GM12878 (cell line): Measurements from ENCODE around the gene SH2D6. TPM values are rescaled to one million over a fixed set of nuclear protein-coding genes. Genes with fewer than 3 reads are reported as not detected.

Experiments
- ATAC-seq: fragments of 200-7000 bp; cut with Tn5 transposase; 3 replicates; pipeline ENCODE4 v1.9.1; 2020; ENCODE audit warnings: mild to moderate bottlenecking, moderate library complexity
- BruUV-seq: library from RNA; stranded (reverse); fragments of 400-500 nt; replicated peaks from 2 replicates; lab custom pipeline; 2021; lab: Mats Ljungman, UMichigan
- CTCF ChIA-PET: fragments of 300-600 bp; sonication (Branson Sonifier 250); formaldehyde crosslinking; extraction: SDS; loops from one replicate; lab custom pipeline; 2021; ENCODE audit warnings: inconsistent platforms; lab: Yijun Ruan, JAX
- POLR2A ChIA-PET: fragments of 350-600 bp; formaldehyde crosslinking; extraction: SDS; loops from one replicate; lab custom pipeline; 2021; ENCODE audit warnings: inconsistent platforms; lab: Charles Lee
- RAD21 ChIA-PET: fragments of 300-600 bp; sonication (Branson Sonifier 250); formaldehyde crosslinking; loops from one replicate; lab custom pipeline; 2023; ENCODE audit warnings: antibody characterized with exemption; ENCODE audit not compliant: unreplicated experiment; lab: Charles Lee
- SMC1A ChIA-PET: fragments of 300-600 bp; sonication (Branson Sonifier 250); formaldehyde crosslinking; loops from one replicate; lab custom pipeline; 2023; ENCODE audit not compliant: unreplicated experiment, uncharacterized antibody; lab: Charles Lee
- DNase-seq: peaks from one replicate; pipeline ENCODE4 v3.0.0-alpha.2; 2011; ENCODE audit warnings: low read depth, low spot score
- FAIRE-seq: peaks from 3 replicates; lab custom pipeline; 2011; peaks lifted over from hg19 to GRCh38; lab: Jason Lieb, UNC
- H2AFZ ChIP-seq: 2 replicates; pipeline ENCODE4 v1.6.0; 2011; ENCODE audit warnings: low read depth, low read length, control low read depth; ENCODE audit not compliant: control insufficient read depth
- H3K27ac ChIP-seq: 2 replicates; pipeline ENCODE4 v1.5.1; 2011; ENCODE audit warnings: control low read depth; ENCODE audit not compliant: control insufficient read depth, insufficient read depth
- H3K27me3 ChIP-seq, 2 experiments: replicated peaks in 1 of 2; 2 replicates each; pipeline versions ENCODE4 v1.6.0 to v1.6.1; 2011; ENCODE audit warnings: low read length in 1 of 2; ENCODE audit not compliant: control insufficient read depth in 2 of 2, insufficient read depth in 2 of 2
- H3K36me3 ChIP-seq, 2 experiments: 2 replicates each; pipeline ENCODE4 v1.5.1; 2011; ENCODE audit warnings: low read length in 1 of 2; ENCODE audit not compliant: control insufficient read depth in 2 of 2, insufficient read depth in 2 of 2
- H3K4me1 ChIP-seq: 2 replicates; pipeline ENCODE4 v1.6.1; 2011; ENCODE audit warnings: mild to moderate bottlenecking, low read length, moderate library complexity, mixed read lengths; ENCODE audit not compliant: control insufficient read depth, insufficient read depth
- H3K4me2 ChIP-seq: 2 replicates; pipeline ENCODE4 v1.6.0; 2011; ENCODE audit warnings: control low read depth; ENCODE audit not compliant: control insufficient read depth, insufficient read depth
- H3K4me3 ChIP-seq: fragments of 200-600 bp; sonication (generic); 2 replicates; pipeline ENCODE4 v1.5.1; 2016
- H3K79me2 ChIP-seq: 2 replicates; pipeline ENCODE4 v1.6.0; 2011; ENCODE audit warnings: low read length; ENCODE audit not compliant: control insufficient read depth, insufficient read depth
- H3K9ac ChIP-seq: 2 replicates; pipeline ENCODE4 v1.8.0; 2011; ENCODE audit warnings: low read length, control low read depth, mixed read lengths; ENCODE audit not compliant: control insufficient read depth, insufficient read depth
- H3K9me3 ChIP-seq: replicated peaks from 3 replicates; pipeline ENCODE4 v1.5.1; 2011; ENCODE audit warnings: mild to moderate bottlenecking, low read length; ENCODE audit not compliant: control insufficient read depth, insufficient read depth
- H4K20me1 ChIP-seq: 2 replicates; pipeline ENCODE4 v1.6.0; 2011; ENCODE audit not compliant: control insufficient read depth, insufficient read depth
- NR2C1 ChIP-seq: fragments of 450-650 bp; IDR thresholded peaks from 2 replicates; pipeline ENCODE4 v1.6.1; 2017; ENCODE audit warnings: antibody characterized with exemption, mild to moderate bottlenecking, moderate library complexity
- RBBP5 ChIP-seq: fragments of 200-600 bp; sonication (generic); conservative IDR thresholded peaks from 2 replicates; pipeline ENCODE4 v1.6.1; 2016
- TAF1 ChIP-seq: IDR thresholded peaks from 2 replicates; pipeline ENCODE4 v1.6.1; 2011; ENCODE audit warnings: mild to moderate bottlenecking, low read depth, low read length, borderline replicate concordance
- TARDBP ChIP-seq: IDR thresholded peaks from 2 replicates; pipeline ENCODE4 v1.6.1; 2016; ENCODE audit warnings: borderline replicate concordance
- ZBTB33 ChIP-seq: fragments of 450-650 bp; IDR thresholded peaks from 2 replicates; pipeline ENCODE4 v1.6.1; 2017; ENCODE audit warnings: mild to moderate bottlenecking
- ZNF274 ChIP-seq: IDR thresholded peaks from one replicate; pipeline ENCODE4 v1.8.0; 2011; ENCODE audit not compliant: insufficient read length, insufficient read depth
- WGBS: methylation state at CpG from one replicate; pipeline ENCODE4 v1.1.6; 2016; ENCODE audit warnings: low lambda C conversion rate; ENCODE audit not compliant: insufficient replicate concordance, insufficient coverage; ENCODE audit errors: missing lambda C conversion rate; 5-methylcytosine and 5-hydroxymethylcytosine counted together
- in situ Hi-C: fragments of 300-500 bp; cut with MboI; formaldehyde crosslinking; loops from 9 replicates; pipeline ENCODE4 v1.14.3; 2018; ENCODE audit warnings: mixed read lengths
- intact Hi-C: fragments of 100-400 bp; cut with micrococcal nuclease; formaldehyde crosslinking; loops from one replicate; pipeline ENCODE4 v1.14.2; 2022; ENCODE audit not compliant: unreplicated experiment
- polyA plus RNA-seq, 11 experiments: library from polyadenylated mRNA; depleted of rRNA in 4 of 11; unstranded in 6 of 11; stranded (reverse) in 5 of 11; fragments of >200 nt; fragmentation: Nextera tagmentation in 4 of 11; fragmentation: Illumina TruSeq in 1 of 11; extraction: Ambion mirVana in 4 of 11; extraction: Trizol in 1 of 11; gene quantifications; 1 replicate in 1 of 11; 2 replicates in 10 of 11; pipeline versions ENCODE4 v1.2.1 to v1.2.3, GENCODE V29; 2011 to 2016; ENCODE audit warnings: inconsistent platforms in 2 of 11, missing spikeins in 2 of 11, low read depth in 1 of 11
- total RNA-seq, 4 experiments: library from RNA; depleted of rRNA in 3 of 4; stranded (reverse); fragments of >200 nt in 3 of 4; fragmentation: Illumina TruSeq in 1 of 4; extraction: Trizol in 1 of 4; gene quantifications; 2 replicates each; pipeline versions ENCODE4 v1.2.1 to v1.2.3, GENCODE V29; 2013 to 2021

Gene SH2D6
- total and polyA plus RNA-seq, 10 of the 15 experiments (the other 5 are each of a cell fraction or from before 2014, with no cell fraction given): 0.23 to 0.59 (median 0.34) TPM; not detected in 6

GRCh38 chr2:85410584-85411404 lies 7.7 kb upstream of the SH2D6 start:
- Histone ChIP-seq H3K9me3 (no peaks in the 10 kb centered on the region), H3K4me1 (peaks cover 29% of the 10 kb centered on the region), H3K79me2 (no peaks in the 10 kb centered on the region; the same call in none of the 2 replicates), H4K20me1 (no peaks in the 10 kb centered on the region), H3K9ac (no peak overlapping the region), H3K4me3 (0 out of 2 replicates have a peak overlapping the region, but pooled peaks have one; percentile 64), H3K27ac (no peak overlapping the region), H2AFZ (no peak overlapping the region), H3K4me2 (peak overlapping the region; percentile 93), H3K36me3 (no peaks in the 10 kb centered on the region), H3K27me3 (no peaks in the 10 kb centered on the region)
- ChIA-PET SMC1A (interaction anchor here (1.2 kb wide), 1 partner anchor 9 kb away, joined by 5 read pairs; the partner anchor contains the start of gene SH2D6), CTCF (interaction anchor here (0.9 to 3.6 kb wide), 2 partner anchors 9 to 141 kb away, joined by 4 to 12 read pairs; no protein-coding TSS in a partner anchor), RAD21 (interaction anchor here (1.1 to 2.3 kb wide), 2 partner anchors 9 kb away, joined by 3 to 10 read pairs; partner anchors contain the start of gene SH2D6), POLR2A (interaction anchor here (0.7 kb wide), 1 partner anchor 611 kb away, joined by 7 read pairs; no protein-coding TSS in a partner anchor)
- no peak for DNase-seq
- in situ Hi-C loops (no loop called here), intact Hi-C loops (no loop called here)
- WGBS: 75% methylated on average over 13 of the region's 13 CpGs
- TF ChIP-seq ZNF274 (no peak), RBBP5 (no peak), TAF1 (no peak), TARDBP (no peak), NR2C1 (no peak), ZBTB33 (no peak)
- no peak for ATAC-seq
- no TSS peak for BruUV-seq
- no peak for FAIRE-seq
